HepG2 (cell line): ENCODE measurements around the gene PRKCE. TPM values are rescaled to one million over a fixed set of nuclear protein-coding genes. Genes with fewer than 3 reads are reported as not detected.

Source experiments
- ARHGAP35 ChIP-seq: sonication (generic); formaldehyde crosslinking; IDR thresholded peaks from 2 replicates; pipeline ENCODE4 v1.9.0; 2022; ENCODE audit warnings: mild to moderate bottlenecking, inconsistent platforms, moderate library complexity, missing genetic modification reagents, borderline replicate concordance
- ATF7 ChIP-seq, 2 experiments: fragments of 450-650 bp in 1 of 2; sonication (generic) in 1 of 2; formaldehyde crosslinking in 1 of 2; IDR thresholded peaks; 2 replicates each; pipeline versions ENCODE4 v1.4.0 to v1.6.1; 2016 to 2020; ENCODE audit warnings: antibody characterized with exemption in 1 of 2, mild to moderate bottlenecking in 1 of 2, missing genetic modification reagents in 1 of 2
- ETV6 ChIP-seq: sonication (generic); formaldehyde crosslinking; conservative IDR thresholded peaks from 2 replicates; pipeline ENCODE4 v1.4.0; 2020; ENCODE audit warnings: missing genetic modification reagents
- HNF4G ChIP-seq, 2 experiments: sonication (generic) in 1 of 2; formaldehyde crosslinking in 1 of 2; IDR thresholded peaks; 2 replicates each; pipeline versions ENCODE4 v1.4.0 to v1.6.1; 2011 to 2020; ENCODE audit warnings: borderline replicate concordance in 2 of 2, low read depth in 2 of 2, mild to moderate bottlenecking in 2 of 2, low read length in 1 of 2, missing genetic modification reagents in 1 of 2, moderate library complexity in 1 of 2
- KDM6A ChIP-seq: IDR thresholded peaks from 2 replicates; pipeline ENCODE4 v1.6.1; 2016; ENCODE audit warnings: low read depth
- MBNL3 ChIP-seq: fragments of 250-450 bp; sonication (Bioruptor Pico); conservative IDR thresholded peaks from 2 replicates; pipeline ENCODE4 v1.8.0; 2022; ENCODE audit warnings: mild to moderate bottlenecking, inconsistent platforms
- MEIS2 ChIP-seq: sonication (generic); formaldehyde crosslinking; IDR thresholded peaks from 2 replicates; pipeline ENCODE4 v1.9.0; 2021; ENCODE audit warnings: mild to moderate bottlenecking, missing genetic modification reagents
- MTA3 ChIP-seq: sonication (generic); formaldehyde crosslinking; IDR thresholded peaks from 2 replicates; pipeline ENCODE4 v1.4.0; 2020; ENCODE audit warnings: missing genetic modification reagents
- NR3C1 ChIP-seq: sonication (generic); formaldehyde crosslinking; IDR thresholded peaks from 2 replicates; pipeline ENCODE4 v1.4.0; 2020; ENCODE audit warnings: missing genetic modification reagents
- TBL1XR1 ChIP-seq: fragments of 150-350 bp; IDR thresholded peaks from 2 replicates; pipeline ENCODE4 v1.6.1; 2014; ENCODE audit warnings: borderline replicate concordance, low read length; ENCODE audit not compliant: partially characterized antibody
- ZBTB38 ChIP-seq: sonication (generic); formaldehyde crosslinking; IDR thresholded peaks from 2 replicates; pipeline ENCODE4 v1.5.1; 2020; ENCODE audit warnings: mild to moderate bottlenecking, missing genetic modification reagents
- ZBTB7B ChIP-seq: sonication (generic); formaldehyde crosslinking; IDR thresholded peaks from 2 replicates; pipeline ENCODE4 v1.4.0; 2020; ENCODE audit warnings: missing genetic modification reagents
- ZFX ChIP-seq: sonication (generic); formaldehyde crosslinking; IDR thresholded peaks from 2 replicates; pipeline ENCODE4 v1.4.0; 2020; ENCODE audit warnings: mild to moderate bottlenecking, low read depth, missing genetic modification reagents, moderate library complexity
- ZNF138 ChIP-seq: sonication (generic); formaldehyde crosslinking; IDR thresholded peaks from 2 replicates; pipeline ENCODE4 v1.5.0; 2020; ENCODE audit warnings: mild to moderate bottlenecking, low read depth, missing genetic modification reagents
- ZNF451 ChIP-seq: sonication (generic); formaldehyde crosslinking; IDR thresholded peaks from 2 replicates; pipeline ENCODE4 v1.5.0; 2020; ENCODE audit warnings: mild to moderate bottlenecking, missing genetic modification reagents
- ZNF678 ChIP-seq: sonication (generic); formaldehyde crosslinking; IDR thresholded peaks from 2 replicates; pipeline ENCODE4 v1.4.0; 2020; ENCODE audit warnings: mild to moderate bottlenecking, missing genetic modification reagents
- ZNF737 ChIP-seq: sonication (generic); formaldehyde crosslinking; IDR thresholded peaks from 2 replicates; pipeline ENCODE4 v1.5.0; 2020; ENCODE audit warnings: missing genetic modification reagents, mild to moderate bottlenecking, borderline replicate concordance
- polyA plus RNA-seq, 8 experiments: library from polyadenylated mRNA; depleted of rRNA in 3 of 8; stranded (reverse) in 7 of 8; unstranded in 1 of 8; fragments of >200 nt; fragmentation: Illumina TruSeq in 4 of 8; extraction: Trizol in 4 of 8; gene quantifications; 2 replicates each; pipeline versions ENCODE4 v1.2.1 to v1.2.3, GENCODE V29; 2011 to 2016; ENCODE audit warnings: low read depth in 4 of 8, missing spikeins in 1 of 8, mixed read lengths in 1 of 8; ENCODE audit not compliant: insufficient read depth in 1 of 8
- total RNA-seq, 5 experiments: library from RNA; depleted of rRNA; stranded (reverse); fragments of >200 nt; fragmentation: Illumina TruSeq; extraction: Trizol; gene quantifications; 2 replicates each; pipeline ENCODE4 v1.2.3, GENCODE V29; 2016; ENCODE audit warnings: low read depth in 1 of 5
- TF ChIP-seq, protein P1 (sequence below): sonication (generic); formaldehyde crosslinking; conservative IDR thresholded peaks from 2 replicates; pipeline ENCODE4 v1.5.0; 2020; ENCODE audit warnings: missing genetic modification reagents
- TF ChIP-seq, protein P2 (sequence below): sonication (generic); formaldehyde crosslinking; IDR thresholded peaks from 2 replicates; pipeline ENCODE4 v1.4.0; 2020; ENCODE audit warnings: mild to moderate bottlenecking, missing genetic modification reagents
- TF ChIP-seq, protein P3 (sequence below): sonication (generic); formaldehyde crosslinking; IDR thresholded peaks from 2 replicates; pipeline ENCODE4; 2020; ENCODE audit warnings: missing genetic modification reagents, mild to moderate bottlenecking, borderline replicate concordance
- TF ChIP-seq, protein P4 (sequence below): sonication (generic); formaldehyde crosslinking; IDR thresholded peaks from 2 replicates; pipeline ENCODE4 v1.4.0; 2020; ENCODE audit warnings: missing genetic modification reagents

Gene PRKCE
- total and polyA plus RNA-seq, 2 of the 13 experiments (the other 11 are each of a cell fraction or from before 2014, with no cell fraction given) = 1.0 to 3.9 TPM

DNA sequence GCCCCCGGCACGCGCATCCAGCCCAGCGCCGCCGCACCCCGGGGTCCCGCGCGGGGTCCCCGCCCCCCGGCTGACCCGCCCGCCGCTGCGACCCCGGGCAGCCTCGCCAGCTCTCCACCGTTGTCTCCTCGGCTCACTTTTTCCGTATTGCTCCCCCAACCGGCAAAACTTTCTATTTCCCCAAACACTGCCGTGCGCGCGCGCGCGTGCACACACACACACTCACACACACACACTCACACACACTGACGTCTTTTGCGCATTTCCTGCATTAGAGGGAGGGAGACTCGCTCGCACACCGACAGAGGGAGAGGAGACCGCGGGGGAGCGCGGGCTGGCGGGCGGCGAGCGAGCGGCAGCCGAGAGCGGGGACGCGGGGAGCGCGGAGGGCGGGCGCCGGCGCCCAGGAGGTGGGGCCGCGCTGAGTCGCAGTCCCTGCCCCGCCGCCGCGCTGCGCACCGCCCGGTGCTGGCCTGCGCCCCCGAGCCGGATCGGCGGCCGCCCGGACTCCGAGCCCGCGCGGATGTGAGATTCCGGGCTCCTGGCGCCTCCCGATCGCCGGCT, 542 bp upstream of the PRKCE start (continued):
- TF ChIP-seq, protein P1, sequence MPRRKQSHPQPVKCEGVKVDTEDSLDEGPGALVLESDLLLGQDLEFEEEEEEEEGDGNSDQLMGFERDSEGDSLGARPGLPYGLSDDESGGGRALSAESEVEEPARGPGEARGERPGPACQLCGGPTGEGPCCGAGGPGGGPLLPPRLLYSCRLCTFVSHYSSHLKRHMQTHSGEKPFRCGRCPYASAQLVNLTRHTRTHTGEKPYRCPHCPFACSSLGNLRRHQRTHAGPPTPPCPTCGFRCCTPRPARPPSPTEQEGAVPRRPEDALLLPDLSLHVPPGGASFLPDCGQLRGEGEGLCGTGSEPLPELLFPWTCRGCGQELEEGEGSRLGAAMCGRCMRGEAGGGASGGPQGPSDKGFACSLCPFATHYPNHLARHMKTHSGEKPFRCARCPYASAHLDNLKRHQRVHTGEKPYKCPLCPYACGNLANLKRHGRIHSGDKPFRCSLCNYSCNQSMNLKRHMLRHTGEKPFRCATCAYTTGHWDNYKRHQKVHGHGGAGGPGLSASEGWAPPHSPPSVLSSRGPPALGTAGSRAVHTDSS (CRISPR knock-in tag) = no peak
- TF ChIP-seq KDM6A (CRISPR knock-in tag) (no peak), ZNF737 (CRISPR knock-in tag) (no peak), ARHGAP35 (CRISPR knock-in tag) (no peak), TBL1XR1 (no peak), NR3C1 (CRISPR knock-in tag) (no peak), MEIS2 (CRISPR knock-in tag) (peak; percentile 75; the same call in 1 of the 2 replicates), ZBTB7B (CRISPR knock-in tag) (peak; percentile 36; the same call in 1 of the 2 replicates), ZNF138 (CRISPR knock-in tag) (no peak), ZFX (CRISPR knock-in tag) (peak; percentile 72; the same call in 1 of the 2 replicates), ZBTB38 (CRISPR knock-in tag) (peak; percentile 64), HNF4G (IDR thresholded peaks at IDR 0.05; ENCODE audit: borderline replicate concordance, low read depth, low read length) (no peak; the same call in 1 of the 2 replicates), HNF4G (CRISPR knock-in tag; IDR thresholded peaks at IDR 0.05; ENCODE audit: borderline replicate concordance, low read depth) (no peak), ZNF678 (CRISPR knock-in tag) (no peak), MTA3 (no peak), MBNL3 (CRISPR knock-in tag) (no peak), ATF7 (IDR thresholded peaks at IDR 0.05) (peak; percentile 67), ATF7 (CRISPR knock-in tag; IDR thresholded peaks at IDR 0.05) (peak; percentile 83), ETV6 (0 out of 2 replicates have a peak, but pooled peaks have one; percentile 22), ZNF451 (CRISPR knock-in tag) (no peak)
- TF ChIP-seq, protein P2, sequence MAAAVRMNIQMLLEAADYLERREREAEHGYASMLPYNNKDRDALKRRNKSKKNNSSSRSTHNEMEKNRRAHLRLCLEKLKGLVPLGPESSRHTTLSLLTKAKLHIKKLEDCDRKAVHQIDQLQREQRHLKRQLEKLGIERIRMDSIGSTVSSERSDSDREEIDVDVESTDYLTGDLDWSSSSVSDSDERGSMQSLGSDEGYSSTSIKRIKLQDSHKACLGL (CRISPR knock-in tag) = no peak; the same call in 1 of the 2 replicates
- TF ChIP-seq, protein P3, sequence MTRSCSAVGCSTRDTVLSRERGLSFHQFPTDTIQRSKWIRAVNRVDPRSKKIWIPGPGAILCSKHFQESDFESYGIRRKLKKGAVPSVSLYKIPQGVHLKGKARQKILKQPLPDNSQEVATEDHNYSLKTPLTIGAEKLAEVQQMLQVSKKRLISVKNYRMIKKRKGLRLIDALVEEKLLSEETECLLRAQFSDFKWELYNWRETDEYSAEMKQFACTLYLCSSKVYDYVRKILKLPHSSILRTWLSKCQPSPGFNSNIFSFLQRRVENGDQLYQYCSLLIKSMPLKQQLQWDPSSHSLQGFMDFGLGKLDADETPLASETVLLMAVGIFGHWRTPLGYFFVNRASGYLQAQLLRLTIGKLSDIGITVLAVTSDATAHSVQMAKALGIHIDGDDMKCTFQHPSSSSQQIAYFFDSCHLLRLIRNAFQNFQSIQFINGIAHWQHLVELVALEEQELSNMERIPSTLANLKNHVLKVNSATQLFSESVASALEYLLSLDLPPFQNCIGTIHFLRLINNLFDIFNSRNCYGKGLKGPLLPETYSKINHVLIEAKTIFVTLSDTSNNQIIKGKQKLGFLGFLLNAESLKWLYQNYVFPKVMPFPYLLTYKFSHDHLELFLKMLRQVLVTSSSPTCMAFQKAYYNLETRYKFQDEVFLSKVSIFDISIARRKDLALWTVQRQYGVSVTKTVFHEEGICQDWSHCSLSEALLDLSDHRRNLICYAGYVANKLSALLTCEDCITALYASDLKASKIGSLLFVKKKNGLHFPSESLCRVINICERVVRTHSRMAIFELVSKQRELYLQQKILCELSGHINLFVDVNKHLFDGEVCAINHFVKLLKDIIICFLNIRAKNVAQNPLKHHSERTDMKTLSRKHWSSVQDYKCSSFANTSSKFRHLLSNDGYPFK (CRISPR knock-in tag) = no peak
- TF ChIP-seq, protein P4, sequence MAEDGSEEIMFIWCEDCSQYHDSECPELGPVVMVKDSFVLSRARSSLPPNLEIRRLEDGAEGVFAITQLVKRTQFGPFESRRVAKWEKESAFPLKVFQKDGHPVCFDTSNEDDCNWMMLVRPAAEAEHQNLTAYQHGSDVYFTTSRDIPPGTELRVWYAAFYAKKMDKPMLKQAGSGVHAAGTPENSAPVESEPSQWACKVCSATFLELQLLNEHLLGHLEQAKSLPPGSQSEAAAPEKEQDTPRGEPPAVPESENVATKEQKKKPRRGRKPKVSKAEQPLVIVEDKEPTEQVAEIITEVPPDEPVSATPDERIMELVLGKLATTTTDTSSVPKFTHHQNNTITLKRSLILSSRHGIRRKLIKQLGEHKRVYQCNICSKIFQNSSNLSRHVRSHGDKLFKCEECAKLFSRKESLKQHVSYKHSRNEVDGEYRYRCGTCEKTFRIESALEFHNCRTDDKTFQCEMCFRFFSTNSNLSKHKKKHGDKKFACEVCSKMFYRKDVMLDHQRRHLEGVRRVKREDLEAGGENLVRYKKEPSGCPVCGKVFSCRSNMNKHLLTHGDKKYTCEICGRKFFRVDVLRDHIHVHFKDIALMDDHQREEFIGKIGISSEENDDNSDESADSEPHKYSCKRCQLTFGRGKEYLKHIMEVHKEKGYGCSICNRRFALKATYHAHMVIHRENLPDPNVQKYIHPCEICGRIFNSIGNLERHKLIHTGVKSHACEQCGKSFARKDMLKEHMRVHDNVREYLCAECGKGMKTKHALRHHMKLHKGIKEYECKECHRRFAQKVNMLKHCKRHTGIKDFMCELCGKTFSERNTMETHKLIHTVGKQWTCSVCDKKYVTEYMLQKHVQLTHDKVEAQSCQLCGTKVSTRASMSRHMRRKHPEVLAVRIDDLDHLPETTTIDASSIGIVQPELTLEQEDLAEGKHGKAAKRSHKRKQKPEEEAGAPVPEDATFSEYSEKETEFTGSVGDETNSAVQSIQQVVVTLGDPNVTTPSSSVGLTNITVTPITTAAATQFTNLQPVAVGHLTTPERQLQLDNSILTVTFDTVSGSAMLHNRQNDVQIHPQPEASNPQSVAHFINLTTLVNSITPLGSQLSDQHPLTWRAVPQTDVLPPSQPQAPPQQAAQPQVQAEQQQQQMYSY (CRISPR knock-in tag) = peak; percentile 58; the same call in 1 of the 2 replicates
